DND-41 (cell line): Measurements from ENCODE around the gene CKAP2L.

Experiments
- ATAC-seq: fragments of 200-7000 bp; cut with Tn5 transposase; 3 replicates; pipeline ENCODE4 v1.9.1; 2021; ENCODE audit warnings: low read depth; ENCODE audit not compliant: insufficient read depth
- DNase-seq: peaks from one replicate; pipeline ENCODE4 v3.0.0-alpha.2; 2020
- H2AFZ ChIP-seq: 2 replicates; pipeline ENCODE4 v1.6.0; 2012; ENCODE audit warnings: low read depth, low read length
- H3K27ac ChIP-seq: 2 replicates; pipeline ENCODE4 v1.5.1; 2012; ENCODE audit warnings: low read length, inconsistent platforms
- H3K27me3 ChIP-seq: fragments of 200-600 bp; sonication (generic); 2 replicates; pipeline ENCODE4 v1.6.0; 2012; ENCODE audit warnings: low read length, mild to moderate bottlenecking, inconsistent platforms; ENCODE audit not compliant: insufficient read depth, poor library complexity
- H3K36me3 ChIP-seq: 2 replicates; pipeline ENCODE4 v1.5.1; 2012; ENCODE audit warnings: low read length, inconsistent platforms; ENCODE audit not compliant: insufficient read depth
- H3K4me1 ChIP-seq: 2 replicates; pipeline ENCODE4 v1.5.1; 2012; ENCODE audit warnings: mild to moderate bottlenecking, low read length; ENCODE audit not compliant: insufficient read depth
- H3K4me2 ChIP-seq: 2 replicates; pipeline ENCODE4 v1.6.0; 2012; ENCODE audit warnings: mild to moderate bottlenecking, moderate library complexity, low read length, inconsistent platforms; ENCODE audit not compliant: insufficient read depth
- H3K4me3 ChIP-seq, 2 experiments: fragments of 200-600 bp in 1 of 2; shearing (Covaris generic) in 1 of 2; 2 replicates each; pipeline ENCODE4 v1.5.1; 2012 to 2016; ENCODE audit warnings: inconsistent platforms in 2 of 2, low read length in 2 of 2, mild to moderate bottlenecking in 2 of 2, low read depth in 1 of 2, moderate library complexity in 1 of 2
- H3K79me2 ChIP-seq: 2 replicates; pipeline ENCODE4 v1.6.0; 2012; ENCODE audit warnings: low read length, inconsistent platforms; ENCODE audit not compliant: insufficient read depth
- H3K9ac ChIP-seq: 2 replicates; pipeline ENCODE4 v1.6.0; 2012; ENCODE audit warnings: low read depth, mild to moderate bottlenecking, inconsistent platforms, low read length, moderate library complexity
- H3K9me3 ChIP-seq: 2 replicates; pipeline ENCODE4 v1.5.1; 2012; ENCODE audit warnings: low read length, moderate library complexity, mild to moderate bottlenecking, inconsistent platforms; ENCODE audit not compliant: insufficient read depth, severe bottlenecking
- H4K20me1 ChIP-seq: 2 replicates; pipeline ENCODE4 v1.6.0; 2012; ENCODE audit warnings: low read length; ENCODE audit not compliant: insufficient read depth
- CTCF ChIP-seq: IDR thresholded peaks from 2 replicates; pipeline ENCODE4 v1.5.1; 2012; ENCODE audit warnings: borderline replicate concordance, low read length, moderate library complexity, mild to moderate bottlenecking; ENCODE audit not compliant: poor library complexity, severe bottlenecking; ENCODE audit errors: extremely low read depth
- EZH2 ChIP-seq: IDR thresholded peaks from 3 replicates; pipeline ENCODE4 v1.6.1; 2012; ENCODE audit warnings: borderline replicate concordance, low read depth, mild to moderate bottlenecking, moderate library complexity, low read length, inconsistent platforms; ENCODE audit not compliant: severe bottlenecking

The CKAP2L gene

GRCh38 chr2:112776113-112776512 lies 11.7 kb upstream of the CKAP2L start:
- H4K20me1 ChIP-seq: no peaks in the 10 kb centered on the region
- no peak overlapping the region for H3K4me2 ChIP-seq
- peak; percentile 52; the same call in 1 of the 3 replicates for ATAC-seq
- TF ChIP-seq EZH2 (no peak), CTCF (no peak)
- H2AFZ ChIP-seq: no peak overlapping the region
- H3K9me3 ChIP-seq: no peaks in the 10 kb centered on the region
- no peaks in the 10 kb centered on the region for H3K27me3 ChIP-seq
- peak; percentile 22 for DNase-seq
- H3K27ac ChIP-seq: no peak overlapping the region
- no peak overlapping the region for H3K9ac ChIP-seq
- no peaks in the 10 kb centered on the region for H3K79me2 ChIP-seq
- no peaks in the 10 kb centered on the region for H3K4me1 ChIP-seq
- H3K4me3 ChIP-seq: no peak overlapping the region
- no peaks in the 10 kb centered on the region for H3K36me3 ChIP-seq

- no peaks in the 10 kb centered on the region for H3K36me3 ChIP-seq
- H3K4me3 ChIP-seq: no peak overlapping the region
- H3K27me3 ChIP-seq: no peaks in the 10 kb centered on the region
- no peak overlapping the region for H3K9ac ChIP-seq
- no peak overlapping the region for H2AFZ ChIP-seq
- H3K4me1 ChIP-seq: no peaks in the 10 kb centered on the region
- no peak overlapping the region for H3K4me2 ChIP-seq
- DNase-seq (no peak), ATAC-seq (no peak)
- H4K20me1 ChIP-seq: no peaks in the 10 kb centered on the region
- TF ChIP-seq CTCF: no peak
- no peak for TF ChIP-seq EZH2
- H3K27ac ChIP-seq: no peak overlapping the region
- H3K9me3 ChIP-seq: no peaks in the 10 kb centered on the region
- no peaks in the 10 kb centered on the region for H3K79me2 ChIP-seq
Observed at GRCh38 chr2:112774536-112775285, 10.3 kb upstream of the CKAP2L start.

GRCh38 chr2:112773556-112773955 lies 9.1 kb upstream of the CKAP2L start:
- Histone ChIP-seq H3K9ac (no peak overlapping the region), H4K20me1 (no peaks in the 10 kb centered on the region)

More at GRCh38 chr2:112773556-112773955, 9.1 kb upstream of the CKAP2L start:
- Histone ChIP-seq H3K4me3 (no peak overlapping the region), H3K27me3 (no peaks in the 10 kb centered on the region), H3K79me2 (no peaks in the 10 kb centered on the region), H2AFZ (no peak overlapping the region), H3K27ac (no peak overlapping the region), H3K4me2 (no peak overlapping the region), H3K36me3 (no peaks in the 10 kb centered on the region), H3K9me3 (no peaks in the 10 kb centered on the region), H3K4me1 (no peaks in the 10 kb centered on the region)
- ATAC-seq (no peak), DNase-seq (no peak)
- TF ChIP-seq EZH2: no peak
- TF ChIP-seq CTCF: no peak
